ENCODE results near the gene SLC66A1.

Gene SLC66A1

DNA sequence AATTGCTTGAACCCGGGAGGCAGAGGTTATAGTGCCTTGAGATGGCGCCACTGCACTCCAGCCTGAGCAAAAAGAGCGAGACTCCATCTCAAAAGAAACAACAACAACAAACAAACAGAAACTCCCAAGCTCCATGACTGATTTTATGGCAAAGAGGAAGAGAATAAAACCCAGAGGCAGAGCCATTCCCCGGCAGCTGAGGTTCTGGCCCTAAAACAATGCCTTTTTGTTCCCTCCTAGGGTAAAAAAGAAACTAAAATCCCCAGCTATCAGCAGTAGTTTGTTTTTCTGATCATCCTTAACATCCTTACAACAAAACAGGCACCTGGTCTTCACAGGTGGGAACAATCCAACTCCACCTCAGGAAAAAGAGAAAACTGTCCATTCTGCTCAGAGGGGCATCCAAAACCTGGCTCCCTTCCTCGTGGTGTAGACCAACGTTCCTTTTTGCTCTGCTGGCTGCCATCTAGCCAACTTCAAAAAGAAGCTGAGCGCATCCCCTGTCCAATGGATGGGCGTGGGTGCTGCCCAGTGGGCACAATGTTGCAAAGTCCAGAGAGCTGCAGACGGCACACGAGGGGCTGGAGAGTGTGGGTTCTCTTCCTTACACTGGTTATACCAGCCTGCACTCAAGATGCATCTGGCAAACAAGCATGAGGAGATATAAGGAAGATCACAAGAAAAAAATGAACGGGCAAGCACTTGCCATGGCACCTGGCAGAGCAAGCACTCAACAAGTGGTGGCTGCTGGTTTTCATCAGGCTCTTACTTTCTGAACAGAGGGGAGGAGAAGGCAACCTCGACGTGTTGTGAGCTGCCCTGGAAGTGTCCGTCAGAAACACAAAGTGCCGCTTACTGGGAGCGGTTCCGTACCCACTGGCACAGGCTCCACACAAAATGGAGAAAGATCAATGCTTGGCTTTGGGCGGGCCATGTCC is 54.7 kb downstream of the SLC66A1 start:
- TF ChIP-seq POLR2AphosphoS5 (IDR thresholded peaks at IDR 0.05; ENCODE audit: low read depth, low read length) (no peak), FOXP2 (optimal IDR thresholded peaks at IDR 0.05; ENCODE audit: borderline replicate concordance, extremely low read depth, extremely low read length, insufficient read depth) (no peak)
- TF ChIP-seq, protein P1, sequence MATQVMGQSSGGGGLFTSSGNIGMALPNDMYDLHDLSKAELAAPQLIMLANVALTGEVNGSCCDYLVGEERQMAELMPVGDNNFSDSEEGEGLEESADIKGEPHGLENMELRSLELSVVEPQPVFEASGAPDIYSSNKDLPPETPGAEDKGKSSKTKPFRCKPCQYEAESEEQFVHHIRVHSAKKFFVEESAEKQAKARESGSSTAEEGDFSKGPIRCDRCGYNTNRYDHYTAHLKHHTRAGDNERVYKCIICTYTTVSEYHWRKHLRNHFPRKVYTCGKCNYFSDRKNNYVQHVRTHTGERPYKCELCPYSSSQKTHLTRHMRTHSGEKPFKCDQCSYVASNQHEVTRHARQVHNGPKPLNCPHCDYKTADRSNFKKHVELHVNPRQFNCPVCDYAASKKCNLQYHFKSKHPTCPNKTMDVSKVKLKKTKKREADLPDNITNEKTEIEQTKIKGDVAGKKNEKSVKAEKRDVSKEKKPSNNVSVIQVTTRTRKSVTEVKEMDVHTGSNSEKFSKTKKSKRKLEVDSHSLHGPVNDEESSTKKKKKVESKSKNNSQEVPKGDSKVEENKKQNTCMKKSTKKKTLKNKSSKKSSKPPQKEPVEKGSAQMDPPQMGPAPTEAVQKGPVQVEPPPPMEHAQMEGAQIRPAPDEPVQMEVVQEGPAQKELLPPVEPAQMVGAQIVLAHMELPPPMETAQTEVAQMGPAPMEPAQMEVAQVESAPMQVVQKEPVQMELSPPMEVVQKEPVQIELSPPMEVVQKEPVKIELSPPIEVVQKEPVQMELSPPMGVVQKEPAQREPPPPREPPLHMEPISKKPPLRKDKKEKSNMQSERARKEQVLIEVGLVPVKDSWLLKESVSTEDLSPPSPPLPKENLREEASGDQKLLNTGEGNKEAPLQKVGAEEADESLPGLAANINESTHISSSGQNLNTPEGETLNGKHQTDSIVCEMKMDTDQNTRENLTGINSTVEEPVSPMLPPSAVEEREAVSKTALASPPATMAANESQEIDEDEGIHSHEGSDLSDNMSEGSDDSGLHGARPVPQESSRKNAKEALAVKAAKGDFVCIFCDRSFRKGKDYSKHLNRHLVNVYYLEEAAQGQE (IDR thresholded peaks at IDR 0.05; ENCODE audit: insufficient read depth in 1 of 2, low read depth in 2 of 2, low read length in 2 of 2), result no peak

- TF ChIP-seq TAF1 (IDR thresholded peaks at IDR 0.05; ENCODE audit: borderline replicate concordance, insufficient read depth, low read length), result no peak
- TF ChIP-seq, protein P1 (IDR thresholded peaks at IDR 0.05; ENCODE audit: insufficient read depth in 1 of 2, low read depth in 2 of 2, low read length in 2 of 2), result no peak
- no peak for TF ChIP-seq FOXP2 (optimal IDR thresholded peaks at IDR 0.05; ENCODE audit: borderline replicate concordance, extremely low read depth, extremely low read length, insufficient read depth)
- TF ChIP-seq POLR2AphosphoS5 (IDR thresholded peaks at IDR 0.05; ENCODE audit: low read depth, low read length), result no peak
- no peak for TF ChIP-seq SIN3A (IDR thresholded peaks at IDR 0.05; ENCODE audit: borderline replicate concordance, insufficient read depth, low read length)
Measured at GRCh38 chr1:19367584-19368041, 55.5 kb downstream of the SLC66A1 start.

GRCh38 chr1:19368050-19368449 is 55.9 kb downstream of the SLC66A1 start:
- no peak for TF ChIP-seq TAF1 (IDR thresholded peaks at IDR 0.05; ENCODE audit: borderline replicate concordance, insufficient read depth, low read length)
- TF ChIP-seq, protein P1 (IDR thresholded peaks at IDR 0.05; ENCODE audit: insufficient read depth in 1 of 2, low read depth in 2 of 2, low read length in 2 of 2), result no peak

DNA sequence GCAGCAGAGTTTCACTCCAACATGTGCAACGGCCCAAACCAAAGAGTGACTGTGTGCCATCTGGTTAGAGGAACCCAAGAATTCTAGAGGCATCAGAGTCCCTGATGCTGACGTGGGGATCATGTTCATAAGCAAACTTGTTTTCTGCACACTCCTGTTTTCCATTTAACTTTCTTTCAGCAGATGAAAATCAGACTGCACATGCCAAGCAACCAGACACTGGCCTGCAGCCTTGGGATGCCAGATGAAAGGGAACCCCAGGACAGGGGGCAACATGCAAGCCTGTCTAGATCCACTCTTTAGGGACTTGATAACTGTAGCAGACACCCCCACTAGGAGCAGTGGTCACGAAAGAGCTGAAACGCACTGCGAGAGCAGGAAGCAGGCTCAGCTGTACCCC is 56.8 kb downstream of the SLC66A1 start:
- TF ChIP-seq FOXP2 (optimal IDR thresholded peaks at IDR 0.05; ENCODE audit: borderline replicate concordance, extremely low read depth, extremely low read length, insufficient read depth) (no peak), TAF1 (IDR thresholded peaks at IDR 0.05; ENCODE audit: borderline replicate concordance, insufficient read depth, low read length) (no peak), SIN3A (IDR thresholded peaks at IDR 0.05; ENCODE audit: borderline replicate concordance, insufficient read depth, low read length) (no peak), POLR2AphosphoS5 (IDR thresholded peaks at IDR 0.05; ENCODE audit: low read depth, low read length) (no peak)
- TF ChIP-seq, protein P1 (IDR thresholded peaks at IDR 0.05; ENCODE audit: insufficient read depth in 1 of 2, low read depth in 2 of 2, low read length in 2 of 2), result no peak
